ENCODE results near the gene SPINT2.
"Not testable (repeated sequence)": the region's sequence is repeated elsewhere in the genome, so short reads cannot be mapped to it uniquely, and the experiment has no call there.

Gene SPINT2

DNA sequence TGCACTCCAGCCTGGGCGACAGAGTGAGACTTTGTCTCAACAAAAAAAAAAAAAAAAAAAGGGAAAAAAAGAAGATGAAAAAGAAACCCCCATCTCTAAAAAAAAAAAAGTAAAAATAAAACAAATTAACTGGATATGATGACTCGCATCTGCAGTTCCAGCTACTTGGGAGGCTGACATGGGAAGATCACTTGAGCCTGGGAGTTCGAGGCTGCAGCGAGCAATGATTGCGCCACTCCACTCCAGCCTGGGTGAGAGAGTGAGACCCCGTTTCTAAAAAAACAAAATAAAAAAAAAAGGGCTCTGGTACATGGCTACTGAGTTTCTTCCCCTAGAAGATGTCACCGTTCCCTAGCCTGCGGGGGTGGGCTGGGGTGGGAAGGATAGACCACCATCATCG lies 68.9 kb downstream of the SPINT2 start:
- Mint-ChIP-seq H3K4me1 (peaks cover 11% of the 10 kb centered on the region), H3K9me3 (no peaks in the 10 kb centered on the region), H3K27me3 (no peaks in the 10 kb centered on the region), H3K4me3 (no peak overlapping the region), H3K27ac (peak overlapping the region in 1 of 2 donors; percentile 24)
- ATAC-seq (no peak), DNase-seq (no peak)

GRCh38 chr19:38335949-38336637 lies 71.7 kb downstream of the SPINT2 start:
- no peaks in the 10 kb centered on the region for H3K9me3 Mint-ChIP-seq
- H3K27me3 Mint-ChIP-seq: no peaks in the 10 kb centered on the region
- DNase-seq: peak; percentile 96 to 97
- peak; percentile 81 for ATAC-seq
- peaks cover 26% of the 10 kb centered on the region for H3K4me1 Mint-ChIP-seq
- peak overlapping the region; percentile 77 to 98 for H3K27ac Mint-ChIP-seq
- peak overlapping the region; percentile 94 to 99 for H3K4me3 Mint-ChIP-seq

DNA sequence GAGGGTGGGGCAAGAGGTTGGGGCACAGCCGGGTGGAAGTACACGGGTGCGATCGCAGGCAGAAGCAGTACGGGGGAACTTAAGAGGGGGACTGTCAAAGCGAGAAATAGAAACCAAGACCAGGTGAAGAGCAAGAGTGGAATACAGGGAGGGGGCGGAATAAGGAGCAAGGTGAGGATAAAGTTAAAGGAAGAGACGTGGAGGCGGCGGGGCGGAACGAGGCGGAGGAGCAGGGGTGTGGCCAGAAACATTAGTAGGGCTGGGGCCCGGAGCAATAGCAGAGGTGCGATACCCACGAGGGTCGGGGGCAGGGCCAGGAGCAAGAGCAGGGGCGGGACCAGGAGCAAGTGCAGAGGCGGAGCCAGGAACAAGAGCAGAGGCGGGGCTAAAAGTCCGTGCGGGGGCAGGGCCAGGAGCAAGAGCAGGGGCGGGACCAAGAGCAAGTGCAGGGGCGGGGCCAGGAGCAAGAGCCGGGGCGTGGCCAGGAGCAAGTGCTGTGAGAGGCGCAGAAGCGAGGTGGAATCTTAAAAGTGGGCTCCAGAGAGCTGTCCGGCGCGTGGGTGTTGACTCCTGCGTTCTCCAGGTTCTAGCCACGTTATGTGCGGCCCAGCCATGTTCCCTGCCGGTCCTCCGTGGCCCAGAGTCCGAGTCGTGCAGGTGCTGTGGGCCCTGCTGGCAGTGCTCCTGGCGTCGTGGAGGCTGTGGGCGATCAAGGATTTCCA lies 72.4 kb downstream of the SPINT2 start:
- DNase-seq (peak; percentile 97), ATAC-seq (peak; percentile 72)
- peak overlapping the region; percentile 77 to 98 for H3K27ac Mint-ChIP-seq
- no peaks in the 10 kb centered on the region for H3K9me3 Mint-ChIP-seq
- peaks cover 28% of the 10 kb centered on the region for H3K4me1 Mint-ChIP-seq
- H3K4me3 Mint-ChIP-seq: peak overlapping the region; percentile 94 to 99
- no peaks in the 10 kb centered on the region for H3K27me3 Mint-ChIP-seq

- no peaks in the 10 kb centered on the region for H3K9me3 Mint-ChIP-seq
- H3K27me3 Mint-ChIP-seq: no peaks in the 10 kb centered on the region
- peak overlapping the region; percentile 94 to 99 for H3K4me3 Mint-ChIP-seq
- ATAC-seq (no peak), DNase-seq (no peak)
- H3K27ac Mint-ChIP-seq: peak overlapping the region; percentile 77 to 98
- H3K4me1 Mint-ChIP-seq: peaks cover 28% of the 10 kb centered on the region
These were observed 72.9 kb downstream of the SPINT2 start for GRCh38 chr19:38337360-38337653.

DNA sequence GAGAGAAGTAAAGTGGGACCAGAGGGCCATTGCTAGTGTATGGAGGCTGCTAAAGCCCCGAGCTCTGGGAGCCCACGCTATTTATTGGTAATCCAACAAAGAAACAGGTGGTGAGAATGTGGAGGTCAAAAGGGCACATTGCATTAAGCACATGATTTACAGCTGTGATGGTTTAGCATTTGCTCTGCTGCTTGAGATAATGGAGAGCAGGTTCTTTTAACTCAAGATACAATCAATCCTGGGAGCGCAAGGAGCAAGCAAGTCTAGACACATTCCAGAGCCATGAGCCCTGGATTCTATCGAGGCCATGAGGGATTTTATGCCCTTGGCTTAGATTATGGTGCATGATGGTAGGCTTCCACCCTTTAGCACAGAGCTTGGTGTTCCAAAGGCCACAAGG lies 74.6 kb downstream of the SPINT2 start:
- H3K4me3 Mint-ChIP-seq, H3K27me3 Mint-ChIP-seq, DNase-seq, ATAC-seq, H3K9me3 Mint-ChIP-seq: not testable (repeated sequence)
- Mint-ChIP-seq H3K27ac (peak overlapping the region in 1 of 2 donors; percentile 2), H3K4me1 (peaks cover 28% of the 10 kb centered on the region)

GRCh38 chr19:38340927-38341326 lies 76.6 kb downstream of the SPINT2 start:
- no peaks in the 10 kb centered on the region for H3K27me3 Mint-ChIP-seq
- no peak overlapping the region for H3K27ac Mint-ChIP-seq
- no peak for DNase-seq
- ATAC-seq: no peak
- H3K4me3 Mint-ChIP-seq: no peak overlapping the region
- H3K4me1 Mint-ChIP-seq: peaks cover 28% of the 10 kb centered on the region
- no peaks in the 10 kb centered on the region for H3K9me3 Mint-ChIP-seq
